Measurements from ENCODE around the gene PLCB4.

- no peak for TF ChIP-seq CTCF (IDR thresholded peaks at IDR 0.05; ENCODE audit: insufficient read depth, low read length, poor library complexity, severe bottlenecking)
- TF ChIP-seq EZH2phosphoT487 (conservative IDR thresholded peaks at IDR 0.05; ENCODE audit: low read length): no peak
Observed at GRCh38 chr20:9506964-9507369, 438.1 kb downstream of the PLCB4 start.

All from SU-DHL-6 (cell line).